AG10803 (cell line): ENCODE results near the gene SAA2.
A peak's percentile ranks its signal among the peaks of the same experiment; 100 is the strongest.

ENCODE experiments used
- DNase-seq: peaks from one replicate; pipeline ENCODE4 v3.0.0; 2010; ENCODE audit warnings: low read depth
- H3K4me3 ChIP-seq: 2 replicates; pipeline ENCODE4 v1.5.1; 2011; ENCODE audit warnings: mild to moderate bottlenecking, low read length, control low read depth
- CTCF ChIP-seq: conservative IDR thresholded peaks from 2 replicates; pipeline ENCODE4 v1.5.1; 2011; ENCODE audit warnings: mild to moderate bottlenecking, low read length, control low read depth, inconsistent platforms

Gene SAA2

GRCh38 chr11:18245396-18245795, 3.1 kb downstream of the SAA2 start:
- no peak for TF ChIP-seq CTCF
- no peak for DNase-seq
- H3K4me3 ChIP-seq = no peak overlapping the region

GRCh38 chr11:18243783-18244362, 4.6 kb downstream of the SAA2 start:
- no peak overlapping the region for H3K4me3 ChIP-seq

GRCh38 chr11:18239655-18240054, 8.8 kb downstream of the SAA2 start:
- H3K4me3 ChIP-seq = no peak overlapping the region
- TF ChIP-seq CTCF = no peak
- no peak for DNase-seq

More at GRCh38 chr11:18243783-18244362, 4.6 kb downstream of the SAA2 start:
- TF ChIP-seq CTCF = peak; percentile 96
- peak; percentile 75 for DNase-seq

GRCh38 chr11:18236664-18237356, 11.7 kb downstream of the SAA2 start, which contains the start of gene SAA4:
Gene SAA4 (minus strand): TSS chr11:18236802. CDS start chr11:18235926, 876 bp downstream.
- no peak for DNase-seq
- no peak within 1 kb of the TSS for H3K4me3 ChIP-seq
- no peak for TF ChIP-seq CTCF

GRCh38 chr11:18235394-18236334, 12.8 kb downstream of the SAA2 start:
- no peak for DNase-seq
- no peak overlapping the region for H3K4me3 ChIP-seq
- no peak for TF ChIP-seq CTCF

GRCh38 chr11:18233912-18234311, 14.6 kb downstream of the SAA2 start:
- H3K4me3 ChIP-seq = no peak overlapping the region
- TF ChIP-seq CTCF = no peak
- no peak for DNase-seq
